Spinal cord (tissue), 10 donors: ENCODE data around the gene EDA2R. TPM values are rescaled to one million over a fixed set of nuclear protein-coding genes. Genes with fewer than 3 reads are reported as not detected.
A peak's percentile ranks its signal among the peaks of the same experiment; 100 is the strongest.

Source experiments
- DNase-seq, 6 donors: peaks; one replicate each; pipeline versions ENCODE4 v3.0.0 to v3.0.0-alpha.2; 2013 to 2015; ENCODE audit warnings: low spot score in 6 of 6, low read depth in 4 of 6
- H3K27ac ChIP-seq: one replicate; pipeline ENCODE4 v1.5.1; 2013; ENCODE audit warnings: low read depth, low read length, control low read depth
- H3K27me3 ChIP-seq: one replicate; pipeline ENCODE4 v1.6.1; 2013; ENCODE audit warnings: low read length; ENCODE audit not compliant: control insufficient read depth, insufficient read depth
- H3K36me3 ChIP-seq: one replicate; pipeline ENCODE4 v1.6.1; 2013; ENCODE audit warnings: low read length; ENCODE audit not compliant: control insufficient read depth, insufficient read depth
- H3K4me1 ChIP-seq: one replicate; pipeline ENCODE4 v1.6.1; 2013; ENCODE audit warnings: low read length; ENCODE audit not compliant: control insufficient read depth, insufficient read depth
- H3K4me3 ChIP-seq: one replicate; pipeline ENCODE4 v1.5.1; 2013; ENCODE audit warnings: low read depth, low read length, control low read depth
- H3K9me3 ChIP-seq: one replicate; pipeline ENCODE4 v1.6.1; 2013; ENCODE audit warnings: low read length; ENCODE audit not compliant: control insufficient read depth, insufficient read depth
- WGBS: methylation state at CpG from one replicate; pipeline ENCODE4 v1.1.5; 2013; ENCODE audit warnings: missing lambda C conversion rate; ENCODE audit not compliant: insufficient coverage; 5-methylcytosine and 5-hydroxymethylcytosine counted together
- long read RNA-seq, 4 donors: transcript quantifications; one replicate each; lab custom pipeline, GENCODE V29; 2026
- polyA plus RNA-seq, 2 donors: library from polyadenylated mRNA; unstranded; fragments of 120-200 nt; gene quantifications; one replicate each; pipeline ENCODE4 v1.2.1, GENCODE V29; 2013; ENCODE audit not compliant: insufficient read length in 2 of 2
- total RNA-seq, 2 donors: library from RNA; depleted of rRNA in 1 of 2; stranded (reverse); fragments of 120-200 nt in 1 of 2; fragments of >200 nt in 1 of 2; gene quantifications; one replicate each; pipeline versions ENCODE4 v1.2.3 to v1.2.4, GENCODE V29; 2013 to 2014
- donor health status: healthy.

The EDA2R gene, protein sequence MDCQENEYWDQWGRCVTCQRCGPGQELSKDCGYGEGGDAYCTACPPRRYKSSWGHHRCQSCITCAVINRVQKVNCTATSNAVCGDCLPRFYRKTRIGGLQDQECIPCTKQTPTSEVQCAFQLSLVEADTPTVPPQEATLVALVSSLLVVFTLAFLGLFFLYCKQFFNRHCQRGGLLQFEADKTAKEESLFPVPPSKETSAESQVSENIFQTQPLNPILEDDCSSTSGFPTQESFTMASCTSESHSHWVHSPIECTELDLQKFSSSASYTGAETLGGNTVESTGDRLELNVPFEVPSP
- total RNA-seq (1 to 10 TPM; 1.7 to 3.7 TPM), polyA plus RNA-seq (1 to 10 TPM; 2.5 to 3.0 TPM)
- long read RNA-seq, donor 1, result 0 reads
- long read RNA-seq, donor 2, result 0 reads
- long read RNA-seq, donor 3, result 0 reads
- long read RNA-seq, donor 4, result 0 reads

DNA sequence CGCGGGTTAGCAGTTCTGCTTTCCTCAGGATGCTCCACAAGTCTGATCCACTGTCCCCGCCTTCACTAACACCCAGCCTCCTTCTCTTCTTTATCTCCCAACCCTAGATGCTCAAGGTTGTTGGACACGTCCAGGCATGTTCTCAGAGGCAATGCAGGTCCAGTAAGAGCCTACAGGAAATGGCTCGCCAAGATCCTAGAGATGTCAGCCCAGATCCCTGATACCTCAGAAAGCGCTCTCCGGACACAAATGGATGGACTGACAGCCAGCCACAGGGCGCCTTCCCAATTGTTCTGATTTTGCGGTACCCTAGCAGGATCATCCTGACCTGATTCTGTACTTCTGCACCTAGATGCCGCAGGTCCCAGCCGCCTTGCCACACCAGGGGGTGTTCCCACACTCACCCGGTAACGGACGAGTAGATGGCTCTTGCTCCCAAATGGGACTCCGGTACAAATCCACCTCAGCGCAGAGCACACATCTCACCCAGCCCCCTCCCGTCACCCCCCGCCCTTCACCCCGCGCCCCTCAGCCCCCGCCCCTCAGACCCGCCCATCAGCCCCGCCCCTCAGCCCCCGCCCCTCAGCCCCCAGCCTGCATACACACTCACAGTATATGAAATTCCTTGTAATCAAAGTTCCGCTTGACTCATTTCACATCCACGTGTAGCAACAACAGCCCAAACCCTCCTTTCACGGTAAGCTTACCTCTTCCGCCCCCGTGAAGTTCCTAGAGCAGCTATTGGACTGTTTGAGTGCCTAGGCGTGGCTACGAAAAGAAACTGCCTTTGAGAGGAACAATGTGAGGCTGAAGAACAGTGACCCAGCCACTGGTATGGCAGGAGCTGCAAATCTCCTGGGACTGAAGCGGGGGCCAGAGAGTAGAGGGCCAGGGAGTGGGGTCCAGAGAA, at the start of gene EDA2R:
Gene EDA2R (minus strand): TSS at position 488 of the 910 bp plus-strand sequence. CDS start 23,058 bp downstream, outside the sequence.
- Histone ChIP-seq H3K9me3 (no peaks in the 10 kb centered on the region), H3K27ac (no peak within 1 kb of the TSS), H3K27me3 (no peaks in the 10 kb centered on the region), H3K4me3 (peak within 1 kb of the TSS; percentile 22), H3K36me3 (no peaks in the 10 kb centered on the region), H3K4me1 (peaks cover 7% of the 10 kb centered on the region)
- DNase-seq, result peak in 2 of 6 donors; percentile 35 to 64
- WGBS, result 33% methylated on average over 21 of the region's 32 CpGs

DNA sequence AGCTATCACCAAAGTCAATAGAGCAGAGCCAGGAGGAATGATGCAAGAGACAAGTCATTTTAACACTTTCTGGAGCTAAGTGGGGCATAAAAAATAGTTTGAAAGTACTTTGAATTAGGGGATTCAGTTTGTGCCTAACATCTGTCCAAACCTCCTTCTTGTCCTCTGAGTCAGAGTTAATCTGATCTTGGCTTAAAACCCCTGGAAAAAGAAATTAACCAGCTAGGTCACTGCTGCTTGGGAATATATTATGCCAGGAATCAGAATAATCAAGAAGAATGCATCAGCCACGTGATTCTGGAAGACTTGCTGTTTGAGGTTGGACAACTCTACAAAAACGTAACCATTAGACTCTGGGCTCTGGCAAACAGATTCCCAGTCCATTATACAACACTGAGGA, 45.3 kb upstream of the EDA2R start:
- H3K4me1 ChIP-seq, result no peaks in the 10 kb centered on the region
- no peak overlapping the region for H3K27ac ChIP-seq
- WGBS, result no CpG with 5 or more reads among the region's 2 CpGs
- H3K4me3 ChIP-seq, result no peak overlapping the region
- H3K36me3 ChIP-seq, result no peaks in the 10 kb centered on the region
- H3K9me3 ChIP-seq, result no peaks in the 10 kb centered on the region
- DNase-seq, result no peak
- no peaks in the 10 kb centered on the region for H3K27me3 ChIP-seq

DNA sequence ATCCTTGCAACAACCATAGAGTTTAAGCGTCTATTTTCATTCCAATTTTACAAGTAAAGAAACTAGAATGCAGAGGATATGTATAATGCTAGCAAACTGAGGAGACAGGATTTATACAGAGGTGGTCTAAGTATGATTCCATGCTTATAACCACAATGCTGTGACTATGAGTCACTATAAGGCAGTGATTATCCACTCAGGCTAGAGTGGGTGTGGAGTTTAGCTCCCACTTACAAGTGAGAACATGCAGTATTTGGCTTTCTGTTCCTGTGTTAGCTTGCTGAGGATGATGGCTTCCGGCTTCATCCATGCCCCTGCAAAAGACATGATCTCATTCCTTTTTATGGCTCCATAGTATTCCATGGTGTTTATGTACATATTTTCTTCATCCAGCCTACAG, 41.6 kb upstream of the EDA2R start:
- Histone ChIP-seq H3K4me1 (no peaks in the 10 kb centered on the region), H3K9me3 (no peaks in the 10 kb centered on the region), H3K4me3 (no peak overlapping the region), H3K36me3 (no peaks in the 10 kb centered on the region), H3K27me3 (no peaks in the 10 kb centered on the region), H3K27ac (no peak overlapping the region)
- DNase-seq, result no peak
- no CpG with 5 or more reads among the region's 2 CpGs for WGBS

DNA sequence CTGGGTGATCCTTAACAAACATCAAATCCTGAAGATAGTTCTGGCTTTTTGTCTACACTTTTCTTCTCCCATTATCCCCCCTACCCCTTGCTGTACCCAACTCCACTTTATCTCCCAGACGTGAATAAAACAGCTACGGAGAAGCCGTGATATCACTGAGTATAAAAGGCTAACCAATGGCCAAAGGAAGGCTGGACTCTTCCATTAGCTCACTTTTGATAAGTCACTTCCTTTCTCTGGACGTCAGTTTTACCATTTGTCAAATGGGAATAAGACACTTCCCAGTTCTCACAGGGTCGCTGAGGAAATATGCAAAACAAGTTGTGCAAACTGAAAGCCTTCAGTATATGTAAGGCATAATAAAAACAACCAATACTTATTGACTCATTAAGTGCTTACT, 38.6 kb upstream of the EDA2R start:
- Histone ChIP-seq H3K4me3 (no peak overlapping the region), H3K9me3 (no peaks in the 10 kb centered on the region), H3K4me1 (no peaks in the 10 kb centered on the region), H3K36me3 (no peaks in the 10 kb centered on the region), H3K27me3 (no peaks in the 10 kb centered on the region), H3K27ac (no peak overlapping the region)
- 78% methylated on average over 3 of the region's 5 CpGs for WGBS
- DNase-seq, result no peak

DNA sequence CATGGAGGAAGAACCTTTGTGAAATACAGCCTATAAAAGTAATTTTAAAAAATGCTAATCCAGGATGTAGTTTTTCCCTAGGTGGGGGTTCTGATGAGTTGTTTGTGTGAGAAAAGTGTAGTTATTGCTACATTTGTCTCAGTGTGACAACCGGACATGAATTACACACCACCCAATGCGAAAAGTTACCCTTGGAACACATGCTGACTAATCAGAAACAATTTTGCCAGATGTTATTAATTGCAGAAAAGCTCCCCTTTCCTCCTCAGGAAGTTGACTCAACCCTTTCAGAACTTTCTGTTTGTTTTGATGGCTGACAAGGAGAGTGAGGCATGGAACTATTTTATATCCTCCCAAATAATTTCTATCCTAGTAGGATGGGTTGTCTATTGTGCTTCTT, 38.1 kb upstream of the EDA2R start:
- Histone ChIP-seq H3K27ac (no peak overlapping the region), H3K27me3 (no peaks in the 10 kb centered on the region), H3K4me1 (no peaks in the 10 kb centered on the region), H3K9me3 (no peaks in the 10 kb centered on the region), H3K4me3 (no peak overlapping the region), H3K36me3 (no peaks in the 10 kb centered on the region)
- no peak for DNase-seq
- WGBS, result no CpG with 5 or more reads among the region's 2 CpGs

DNA sequence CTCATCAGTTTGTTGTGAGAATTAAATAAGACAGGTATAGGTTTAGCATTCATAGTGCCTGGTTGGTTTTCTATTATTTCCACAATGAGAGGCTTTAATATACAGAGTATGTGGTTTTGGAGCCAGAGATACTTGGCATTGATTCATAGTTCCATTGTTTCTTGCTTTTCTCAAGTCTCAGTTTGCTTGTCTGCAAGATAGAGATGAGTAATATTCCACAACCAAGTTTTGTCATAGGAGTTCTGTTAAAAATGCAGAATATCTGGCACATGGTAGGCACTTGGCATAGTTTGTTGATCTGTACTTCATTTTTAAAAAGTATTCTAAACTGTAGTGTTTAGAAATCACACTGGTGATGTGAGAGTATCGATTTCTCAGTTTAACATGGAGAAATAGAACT, 37.5 kb upstream of the EDA2R start:
- Histone ChIP-seq H3K27ac (no peak overlapping the region), H3K27me3 (no peaks in the 10 kb centered on the region), H3K4me1 (no peaks in the 10 kb centered on the region), H3K9me3 (no peaks in the 10 kb centered on the region), H3K36me3 (no peaks in the 10 kb centered on the region), H3K4me3 (no peak overlapping the region)
- 50% methylated on average over 1 of the region's 1 CpG for WGBS
- DNase-seq, result no peak

DNA sequence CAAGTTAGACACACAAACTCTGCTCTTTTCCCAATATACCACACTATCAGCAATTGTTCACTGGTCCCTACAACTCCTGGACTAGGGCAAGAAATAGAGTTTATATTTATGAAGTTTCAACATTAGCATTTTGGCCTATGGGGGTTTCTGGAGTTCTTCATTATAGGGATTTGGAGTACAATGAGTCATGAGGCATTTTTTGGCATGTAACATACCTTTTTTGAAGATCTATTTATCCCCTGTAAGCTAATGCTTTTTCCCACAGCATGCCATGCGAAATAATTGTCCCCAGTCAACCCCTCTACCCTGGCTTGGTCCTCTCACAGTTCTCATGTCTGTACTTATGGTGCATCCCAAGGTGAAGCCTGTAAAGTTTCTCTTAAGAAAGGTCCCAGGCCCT, 36.7 kb upstream of the EDA2R start:
- WGBS, result 40% methylated on average over 1 of the region's 1 CpG
- Histone ChIP-seq H3K4me1 (no peaks in the 10 kb centered on the region), H3K36me3 (no peaks in the 10 kb centered on the region), H3K4me3 (no peak overlapping the region), H3K9me3 (no peaks in the 10 kb centered on the region), H3K27ac (no peak overlapping the region), H3K27me3 (no peaks in the 10 kb centered on the region)
- no peak for DNase-seq

DNA sequence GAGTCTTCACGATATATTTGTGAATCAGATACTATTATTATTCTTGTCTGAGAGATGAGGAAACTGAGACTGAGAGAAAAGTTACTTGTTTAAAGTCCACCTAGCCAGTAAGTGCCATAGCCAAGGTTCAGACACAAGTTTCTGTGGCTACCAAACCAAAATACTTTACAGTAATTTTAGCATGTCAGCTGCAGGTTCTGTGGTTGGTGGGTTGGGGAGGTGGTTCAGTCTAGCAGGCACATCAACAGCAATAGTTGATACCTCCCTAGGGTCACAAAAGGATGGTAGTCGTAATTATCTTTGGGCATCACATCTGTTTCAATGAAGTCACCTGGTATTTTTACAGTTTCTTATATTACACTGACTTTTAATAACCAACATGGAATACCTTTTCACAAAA, 35.6 kb upstream of the EDA2R start:
- no peak overlapping the region for H3K4me3 ChIP-seq
- H3K27me3 ChIP-seq, result no peaks in the 10 kb centered on the region
- no peaks in the 10 kb centered on the region for H3K9me3 ChIP-seq
- DNase-seq, result no peak
- H3K27ac ChIP-seq, result no peak overlapping the region
- no peaks in the 10 kb centered on the region for H3K36me3 ChIP-seq
- no peaks in the 10 kb centered on the region for H3K4me1 ChIP-seq
- no CpG with 5 or more reads among the region's 2 CpGs for WGBS

DNA sequence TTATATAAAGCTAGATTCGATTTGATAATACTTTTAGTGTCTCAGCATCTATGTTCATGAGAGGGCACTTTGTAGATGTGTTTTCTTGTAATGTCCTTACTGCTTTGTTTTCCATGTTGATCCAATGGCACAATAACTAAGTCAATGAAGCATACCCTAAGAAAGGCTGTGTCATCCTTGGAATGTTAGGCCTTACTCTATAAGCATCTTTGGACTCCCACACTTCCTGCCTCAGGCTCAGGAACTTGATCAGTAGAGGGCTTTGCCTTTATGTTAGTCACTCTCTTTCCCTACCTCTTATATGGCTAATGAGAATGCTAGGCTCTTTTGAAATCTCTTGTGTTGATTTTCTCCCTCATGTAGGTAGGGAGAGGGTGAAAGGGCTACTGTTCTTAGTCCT, 33.2 kb upstream of the EDA2R start:
- Histone ChIP-seq H3K27ac (no peak overlapping the region), H3K36me3 (no peaks in the 10 kb centered on the region), H3K4me1 (no peaks in the 10 kb centered on the region), H3K4me3 (no peak overlapping the region), H3K9me3 (no peaks in the 10 kb centered on the region), H3K27me3 (no peaks in the 10 kb centered on the region)
- no peak for DNase-seq
- WGBS, result no CpG with 5 or more reads among the region's 1 CpG
